Measurements from ENCODE around the gene HOXA3. TPM values are rescaled to one million over a fixed set of nuclear protein-coding genes. Genes with fewer than 3 reads are reported as not detected.

Gene HOXA3
- total and polyA plus RNA-seq, 2 of the 13 experiments (the other 11 are each of a cell fraction or from before 2014, with no cell fraction given) = 2.9 to 4.6 TPM

DNA sequence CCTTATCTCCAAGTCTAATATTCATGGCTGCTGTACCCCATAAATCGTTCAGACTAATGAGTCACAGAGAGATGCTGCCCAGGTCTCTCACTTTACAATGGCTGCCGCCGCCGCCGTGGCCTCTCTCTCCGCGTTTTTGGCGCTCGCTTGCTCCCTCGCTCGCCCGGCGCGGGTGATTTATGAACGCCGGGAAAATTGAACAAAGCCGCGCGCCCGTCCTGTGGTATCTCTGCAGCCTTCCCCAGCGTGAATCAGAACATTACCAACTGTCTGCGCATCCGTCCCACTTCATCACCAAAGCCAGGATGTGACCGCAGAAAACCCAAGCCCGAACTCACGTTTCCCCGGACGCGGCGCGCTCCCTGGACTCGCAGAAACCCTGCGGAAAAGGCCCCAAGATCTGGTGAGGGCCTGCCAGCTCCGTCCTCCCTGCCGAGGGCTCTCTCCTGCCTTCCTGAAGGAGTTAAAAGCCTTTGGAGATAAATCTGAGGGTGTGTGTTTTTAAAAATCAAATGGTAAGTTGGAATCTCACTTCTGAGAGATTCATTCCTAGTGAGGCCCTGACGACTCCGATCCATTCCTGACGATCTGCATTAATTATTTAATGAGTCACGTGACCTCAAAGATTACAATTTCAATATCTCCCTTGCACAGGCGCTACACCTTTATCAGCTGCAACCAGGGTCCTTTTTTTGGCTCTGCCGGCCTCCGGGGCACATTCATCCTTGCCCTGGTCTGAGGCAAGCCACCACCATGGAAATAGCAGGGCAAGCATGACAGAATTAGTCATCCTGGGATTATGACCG is 28.1 kb downstream of the HOXA3 start:
- no peak overlapping the region for H3K27ac ChIP-seq (ENCODE audit: extremely low read length, insufficient read depth, low read length)
- POLR2A ChIA-PET = interaction anchor here (0.9 to 5.8 kb wide), 2 partner anchors 8 to 260 kb away, joined by 3 to 118 read pairs; partner anchors contain the start of genes HOXA4 and SKAP2
- no peak for FAIRE-seq
- CTCF ChIA-PET (ENCODE audit: low intra/inter-chr PET ratio, low total read pairs) = no interaction called here
- no peak for ATAC-seq
- no peak for DNase-seq (ENCODE audit: low spot score)
- in situ Hi-C loops (cut with HindIII; ENCODE audit: extremely low pct_ligation_motif_present, low pct_unique_long_range_greater_than_20kb) = no loop called here
- H3K36me3 ChIP-seq (replicated peaks in 1 of 2; ENCODE audit: control insufficient read depth in 1 of 2, insufficient read depth in 2 of 2, low read length in 2 of 2) = peaks cover 0 to 8% of the 10 kb centered on the region in 2 experiments; a peak in 1 of 5 replicates
- H2AFZ ChIP-seq (ENCODE audit: low read length) = no peak overlapping the region
- no TSS peak for BruUV-seq (replicated peaks)
- TF ChIP-seq RCOR2 (CRISPR knock-in tag; IDR thresholded peaks at IDR 0.05) = no peak
- TF ChIP-seq ZNF441 (CRISPR knock-in tag; IDR thresholded peaks at IDR 0.05; ENCODE audit: borderline replicate concordance) = no peak
- no peak for TF ChIP-seq RORA (CRISPR knock-in tag; IDR thresholded peaks at IDR 0.05)
- TF ChIP-seq, protein P1, sequence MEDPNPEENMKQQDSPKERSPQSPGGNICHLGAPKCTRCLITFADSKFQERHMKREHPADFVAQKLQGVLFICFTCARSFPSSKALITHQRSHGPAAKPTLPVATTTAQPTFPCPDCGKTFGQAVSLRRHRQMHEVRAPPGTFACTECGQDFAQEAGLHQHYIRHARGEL (CRISPR knock-in tag; IDR thresholded peaks at IDR 0.05) = no peak
- TF ChIP-seq ZNF776 (CRISPR knock-in tag; IDR thresholded peaks at IDR 0.05) = no peak
- TF ChIP-seq RFX3 (CRISPR knock-in tag; IDR thresholded peaks at IDR 0.05) = no peak
- TF ChIP-seq BCL6 (CRISPR knock-in tag; IDR thresholded peaks at IDR 0.05) = no peak
- no peak for TF ChIP-seq SRY (CRISPR knock-in tag; IDR thresholded peaks at IDR 0.05)
- no peak for TF ChIP-seq SOX6 (IDR thresholded peaks at IDR 0.05)
- no peak for TF ChIP-seq SOX6 (CRISPR knock-in tag; IDR thresholded peaks at IDR 0.05)
- no peak for TF ChIP-seq ZFY (CRISPR knock-in tag; IDR thresholded peaks at IDR 0.05)
- TF ChIP-seq, protein P2, sequence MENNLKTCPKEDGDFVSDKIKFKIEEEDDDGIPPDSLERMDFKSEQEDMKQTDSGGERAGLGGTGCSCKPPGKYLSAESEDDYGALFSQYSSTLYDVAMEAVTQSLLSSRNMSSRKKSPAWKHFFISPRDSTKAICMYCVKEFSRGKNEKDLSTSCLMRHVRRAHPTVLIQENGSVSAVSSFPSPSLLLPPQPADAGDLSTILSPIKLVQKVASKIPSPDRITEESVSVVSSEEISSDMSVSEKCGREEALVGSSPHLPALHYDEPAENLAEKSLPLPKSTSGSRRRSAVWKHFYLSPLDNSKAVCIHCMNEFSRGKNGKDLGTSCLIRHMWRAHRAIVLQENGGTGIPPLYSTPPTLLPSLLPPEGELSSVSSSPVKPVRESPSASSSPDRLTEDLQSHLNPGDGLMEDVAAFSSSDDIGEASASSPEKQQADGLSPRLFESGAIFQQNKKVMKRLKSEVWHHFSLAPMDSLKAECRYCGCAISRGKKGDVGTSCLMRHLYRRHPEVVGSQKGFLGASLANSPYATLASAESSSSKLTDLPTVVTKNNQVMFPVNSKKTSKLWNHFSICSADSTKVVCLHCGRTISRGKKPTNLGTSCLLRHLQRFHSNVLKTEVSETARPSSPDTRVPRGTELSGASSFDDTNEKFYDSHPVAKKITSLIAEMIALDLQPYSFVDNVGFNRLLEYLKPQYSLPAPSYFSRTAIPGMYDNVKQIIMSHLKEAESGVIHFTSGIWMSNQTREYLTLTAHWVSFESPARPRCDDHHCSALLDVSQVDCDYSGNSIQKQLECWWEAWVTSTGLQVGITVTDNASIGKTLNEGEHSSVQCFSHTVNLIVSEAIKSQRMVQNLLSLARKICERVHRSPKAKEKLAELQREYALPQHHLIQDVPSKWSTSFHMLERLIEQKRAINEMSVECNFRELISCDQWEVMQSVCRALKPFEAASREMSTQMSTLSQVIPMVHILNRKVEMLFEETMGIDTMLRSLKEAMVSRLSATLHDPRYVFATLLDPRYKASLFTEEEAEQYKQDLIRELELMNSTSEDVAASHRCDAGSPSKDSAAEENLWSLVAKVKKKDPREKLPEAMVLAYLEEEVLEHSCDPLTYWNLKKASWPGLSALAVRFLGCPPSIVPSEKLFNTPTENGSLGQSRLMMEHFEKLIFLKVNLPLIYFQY (CRISPR knock-in tag; IDR thresholded peaks at IDR 0.05; ENCODE audit: borderline replicate concordance) = no peak
- no peak for TF ChIP-seq DMAP1 (CRISPR knock-in tag; IDR thresholded peaks at IDR 0.05)
- no peak for TF ChIP-seq PHB2 (IDR thresholded peaks at IDR 0.05; ENCODE audit: partially characterized antibody)
- H3K4me1 ChIP-seq (ENCODE audit: insufficient read depth, low read length) = peaks cover 81% of the 10 kb centered on the region
- WGBS (ENCODE audit: low lambda C conversion rate) = 96% methylated on average over 43 of the region's 43 CpGs
- no peaks in the 10 kb centered on the region for H3K9me3 ChIP-seq (ENCODE audit: low read length)
- H3K79me2 ChIP-seq (ENCODE audit: insufficient read depth, low read length) = peaks cover 41% of the 10 kb centered on the region
- H3K9ac ChIP-seq (ENCODE audit: insufficient read depth, low read depth, low read length) = no peak overlapping the region
- intact Hi-C loops (cut with micrococcal nuclease; ENCODE audit: unreplicated experiment) = no loop called here
- no peak overlapping the region; a peak in 1 of 6 replicates for H3K4me3 ChIP-seq (replicated peaks in 1 of 3; ENCODE audit: insufficient read depth in 1 of 3, low read depth in 2 of 3, low read length in 3 of 3)
- H3K27me3 ChIP-seq (ENCODE audit: control insufficient read depth in 1 of 2, insufficient read depth in 2 of 2, low read length in 2 of 2) = no peaks in the 10 kb centered on the region; a peak in 1 of 5 replicates
- peak overlapping the region; percentile 87 for H3K4me2 ChIP-seq (ENCODE audit: low read depth, low read length)
- H4K20me1 ChIP-seq (ENCODE audit: insufficient read depth, low read length) = peaks cover 6% of the 10 kb centered on the region; the same call in 1 of the 2 replicates

Data from HepG2 (cell line).